CD4-positive, alpha-beta T cell treated with Interleukin-15 for 1 hour (primary cell): ENCODE measurements around the gene MRRF.
A peak's percentile ranks its signal among the peaks of the same experiment; 100 is the strongest.

Source experiments
- DNase-seq: peaks from one replicate; pipeline ENCODE4 v3.0.0-alpha.2; 2020

Gene MRRF

GRCh38 chr9:122333169-122333808, 68.6 kb downstream of the MRRF start:
- DNase-seq: no peak

DNA sequence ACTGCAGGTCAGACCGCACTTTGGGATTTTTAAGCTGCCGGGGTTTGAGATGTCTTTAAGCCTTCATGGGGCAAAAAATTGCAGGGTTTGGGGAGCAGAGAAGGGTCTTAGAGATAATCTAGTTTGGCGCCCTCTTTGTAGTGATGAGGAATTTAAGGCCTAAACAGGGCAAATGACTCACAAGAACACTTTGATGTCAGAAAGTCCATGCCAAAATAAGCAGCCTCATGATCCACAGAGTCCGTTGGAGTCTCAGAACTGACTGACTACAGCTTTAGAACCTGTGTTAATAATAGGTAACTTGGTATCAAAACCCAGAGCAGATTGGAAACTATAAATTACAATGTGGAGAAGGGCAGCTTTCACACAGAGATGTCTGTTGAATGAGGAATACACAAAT, 70.2 kb downstream of the MRRF start:
- no peak for DNase-seq

DNA sequence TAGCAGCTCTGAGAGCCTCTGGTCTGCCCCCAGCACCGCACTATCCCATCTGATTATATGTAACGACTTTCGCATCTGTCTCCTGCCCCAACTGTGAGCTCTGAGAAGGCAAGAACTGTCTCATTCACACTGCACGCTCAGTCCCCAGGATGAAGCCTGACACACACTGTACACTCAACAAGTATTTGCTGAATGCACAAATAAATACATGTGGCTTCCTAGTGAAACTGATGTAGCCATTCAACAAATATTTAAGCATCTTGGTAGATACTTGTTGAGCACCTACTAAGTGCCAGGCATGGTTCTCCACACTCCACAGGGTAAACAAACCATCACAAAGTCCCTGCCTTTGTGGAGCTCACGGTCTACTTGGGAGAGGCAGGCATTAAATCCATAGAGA, 71.5 kb downstream of the MRRF start:
- no peak for DNase-seq

GRCh38 chr9:122336866-122337555, 72.3 kb downstream of the MRRF start:
- DNase-seq: no peak

- DNase-seq: no peak
These were observed 72.9 kb downstream of the MRRF start for GRCh38 chr9:122337556-122337929.

- no peak for DNase-seq
These were observed 73.9 kb downstream of the MRRF start for GRCh38 chr9:122338536-122338935.

DNA sequence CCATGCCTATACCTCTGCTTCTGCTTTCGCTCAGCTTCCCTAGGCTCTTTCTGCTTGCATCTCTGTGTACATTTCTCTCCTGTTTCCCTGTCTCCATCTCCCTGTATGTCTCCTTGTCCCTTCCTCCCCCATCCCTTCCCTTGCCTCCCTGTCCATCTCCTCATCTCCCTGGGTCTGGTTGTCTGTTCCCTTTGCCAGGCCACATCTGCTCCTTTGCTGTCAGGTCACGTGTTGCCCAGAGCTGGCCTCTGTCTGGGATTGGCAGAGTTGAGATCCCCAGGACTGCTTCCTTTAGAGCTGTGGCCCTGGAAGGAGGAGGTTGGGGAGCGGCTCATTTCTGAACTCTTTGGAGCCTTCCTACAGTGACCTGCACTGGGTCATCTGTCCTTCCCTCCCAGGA, 74.3 kb downstream of the MRRF start:
- DNase-seq: no peak

GRCh38 chr9:122339579-122339978, 74.9 kb downstream of the MRRF start:
- no peak for DNase-seq

DNA sequence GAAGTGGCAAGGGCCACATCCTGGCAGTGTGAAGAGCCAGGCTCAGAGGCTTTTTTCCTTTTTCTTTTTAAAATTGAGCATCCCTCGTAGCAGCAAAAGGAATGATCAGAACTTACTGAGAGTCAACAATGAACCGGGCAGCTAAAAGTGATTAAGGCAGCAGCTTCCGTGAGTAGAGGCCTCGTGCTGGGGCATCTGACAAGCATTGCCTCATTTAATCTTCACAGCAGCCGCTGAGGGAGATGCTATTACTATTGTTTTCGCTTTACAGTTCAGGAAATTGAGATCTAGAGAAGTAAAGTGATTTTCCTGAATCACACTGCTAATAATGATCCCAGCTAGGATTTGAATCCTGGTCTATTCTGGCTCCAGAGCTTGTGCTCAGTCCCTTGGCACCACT, 75.5 kb downstream of the MRRF start:
- no peak for DNase-seq

- DNase-seq: no peak
These were observed 77.8 kb downstream of the MRRF start for GRCh38 chr9:122342323-122343050.

DNA sequence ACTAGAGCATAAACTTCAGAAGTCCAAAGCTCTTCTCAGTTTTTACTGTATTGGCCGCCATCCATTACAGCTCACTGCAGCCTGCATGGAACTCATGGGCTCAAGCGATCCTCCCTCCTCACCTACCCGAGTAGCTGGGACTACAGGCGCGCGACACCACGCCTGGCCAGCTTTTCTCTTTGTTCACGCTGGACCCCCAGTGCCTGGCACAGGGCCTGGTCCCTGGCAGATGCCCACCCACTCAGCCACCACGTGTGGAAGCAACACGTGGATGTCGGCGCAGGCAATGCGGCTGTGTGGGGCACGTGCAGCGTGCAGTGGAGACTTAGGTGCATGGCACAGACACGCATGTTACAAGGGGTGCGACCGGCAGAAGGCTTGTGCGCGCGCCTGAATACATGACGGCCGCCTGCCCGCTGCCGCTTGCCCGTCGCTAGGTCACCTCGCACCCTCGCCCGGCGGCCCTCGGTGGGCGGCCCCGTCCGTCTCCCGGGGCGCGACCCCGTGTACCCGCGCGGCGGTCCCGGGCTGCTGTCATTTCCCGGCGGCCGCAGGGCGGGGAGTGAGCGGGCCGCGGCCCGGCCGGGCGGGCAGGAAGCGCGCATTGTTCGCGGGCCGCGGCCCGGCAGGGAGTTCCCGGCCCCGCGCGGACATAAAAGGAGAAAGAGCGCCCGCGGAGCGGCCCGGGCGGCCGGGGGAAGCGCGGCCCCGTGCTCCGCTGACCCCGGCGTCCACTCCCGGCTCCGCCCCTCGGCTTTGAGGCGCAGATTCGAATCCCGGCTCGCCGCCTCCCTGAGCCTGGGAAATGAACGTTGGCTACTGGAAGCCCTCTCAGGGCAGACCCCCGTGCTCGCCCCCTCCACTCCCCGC, 82.0 kb downstream of the MRRF start:
- no peak for DNase-seq

GRCh38 chr9:122347348-122348287, 82.9 kb downstream of the MRRF start:
- DNase-seq: no peak

- no peak for DNase-seq
These were observed 83.7 kb downstream of the MRRF start for GRCh38 chr9:122348288-122348777.

- DNase-seq: no peak
These were observed 84.1 kb downstream of the MRRF start for GRCh38 chr9:122348791-122349190.

GRCh38 chr9:122349201-122349600, 84.5 kb downstream of the MRRF start:
- DNase-seq: no peak

- DNase-seq: peak; percentile 71
These were observed 86.1 kb downstream of the MRRF start for GRCh38 chr9:122350577-122351355.

- no peak for DNase-seq
These were observed 90.0 kb downstream of the MRRF start for GRCh38 chr9:122354536-122355199.

GRCh38 chr9:122355336-122355875, 90.7 kb downstream of the MRRF start:
- DNase-seq: no peak

- no peak for DNase-seq
These were observed 91.9 kb downstream of the MRRF start for GRCh38 chr9:122356627-122357026.

- DNase-seq: no peak
These were observed 96.2 kb downstream of the MRRF start for GRCh38 chr9:122360891-122361290.
